Right atrium auricular region (tissue), 2 donors: Measurements from ENCODE around the gene COL15A1. TPM values are rescaled to one million over a fixed set of nuclear protein-coding genes. Genes with fewer than 3 reads are reported as not detected.

Experiments
- DNase-seq: peaks from one replicate; pipeline ENCODE4 v3.0.0-alpha.2; 2019; ENCODE audit warnings: low spot score
- H3K27ac ChIP-seq, 2 donors: fragments of 200-600 bp; sonication (generic); 1 replicate in 1 of 2; 2 replicates in 1 of 2; pipeline ENCODE4 v1.5.1; 2016 to 2019
- H3K27me3 ChIP-seq, 2 donors: fragments of 200-600 bp; sonication (generic); one replicate each; pipeline versions ENCODE4 v1.5.1 to v1.6.0; 2017 to 2019
- H3K36me3 ChIP-seq: fragments of 200-600 bp; sonication (generic); one replicate; pipeline ENCODE4 v1.5.1; 2016
- H3K4me1 ChIP-seq, 2 donors: fragments of 200-600 bp; sonication (generic); one replicate each; pipeline versions ENCODE4 v1.5.1 to v1.6.0; 2017 to 2019
- H3K4me3 ChIP-seq, 2 donors: fragments of 200-600 bp; sonication (generic); 1 replicate in 1 of 2; 2 replicates in 1 of 2; pipeline ENCODE4 v1.5.1; 2017 to 2019; ENCODE audit warnings: mild to moderate bottlenecking in 1 of 2, moderate library complexity in 1 of 2
- H3K9me3 ChIP-seq, 2 donors: fragments of 200-600 bp; sonication (generic); one replicate each; pipeline ENCODE4 v1.5.1; 2019
- CTCF ChIP-seq, 2 donors: fragments of 200-600 bp; sonication (generic); IDR thresholded peaks; one replicate each; pipeline ENCODE4 v1.5.1; 2019; ENCODE audit warnings: antibody characterized with exemption in 2 of 2
- total RNA-seq, 2 donors: library from RNA; depleted of rRNA; stranded (reverse); fragments of >200 nt; gene quantifications; one replicate each; pipeline ENCODE4 v1.1.0, GENCODE V29; 2016

The COL15A1 gene
- total RNA-seq, 2 donors from 2014 or later, result 22.4 to 38.2 TPM

- Histone ChIP-seq H3K9me3 (no peaks in the 10 kb centered on the region), H3K27ac (no peak overlapping the region), H3K27me3 (no peaks in the 10 kb centered on the region), H3K36me3 (no peaks in the 10 kb centered on the region), H3K4me3 (no peak overlapping the region), H3K4me1 (peaks cover 0 to 20% of the 10 kb centered on the region in 2 donors)
- TF ChIP-seq CTCF (IDR thresholded peaks at IDR 0.05), result no peak
- DNase-seq, result no peak
Observed at GRCh38 chr9:99119976-99120655, 176.4 kb downstream of the COL15A1 start.

Other genes starting within 250 kb of the COL15A1 start
- under 1 TPM in 1 of 2 donors, not detected in 1; 0.22 TPM for gene GABBR2, start 235.0 kb upstream of the COL15A1 start, total RNA-seq
- 1 to 10 TPM; 3.3 to 8.7 TPM for gene ANKS6, start 147.4 kb upstream of the COL15A1 start, total RNA-seq
- 1 to 10 TPM in 1 of 2 donors, under 1 TPM in 1; 0.33 to 2.7 TPM for gene GALNT12, start 136.2 kb upstream of the COL15A1 start, total RNA-seq
- gene TGFBR1, start 161.2 kb downstream of the COL15A1 start, total RNA-seq, result 10 to 100 TPM in 1 of 2 donors, 1 to 10 TPM in 1; 8.0 to 15.4 TPM